Neural progenitor cell (in vitro differentiated cells): ENCODE results near the gene EHD4. TPM values are rescaled to one million over a fixed set of nuclear protein-coding genes. Genes with fewer than 3 reads are reported as not detected.

Source experiments
- DNase-seq: peaks from one replicate; pipeline ENCODE4 v3.0.0-alpha.2; 2016; ENCODE audit warnings: low spot score
- H2AFZ ChIP-seq: fragments of 200-600 bp; sonication (generic); replicated peaks from 2 replicates; pipeline ENCODE4 v1.6.1; 2016; ENCODE audit warnings: antibody characterized with exemption
- H3F3A ChIP-seq: fragments of 200-600 bp; sonication (generic); 2 replicates; pipeline ENCODE4 v1.6.1; 2016; ENCODE audit warnings: antibody characterized with exemption, low read depth
- H3K27ac ChIP-seq: fragments of 200-600 bp; sonication (generic); 2 replicates; pipeline ENCODE4 v1.5.1; 2016; ENCODE audit warnings: mild to moderate bottlenecking
- H3K27me3 ChIP-seq: fragments of 200-600 bp; sonication (generic); 2 replicates; pipeline ENCODE4 v1.6.1; 2016; ENCODE audit warnings: mild to moderate bottlenecking, moderate library complexity
- H3K36me3 ChIP-seq: fragments of 200-600 bp; sonication (generic); 2 replicates; pipeline ENCODE4 v1.5.1; 2016
- H3K4me1 ChIP-seq: fragments of 200-600 bp; sonication (generic); 2 replicates; pipeline ENCODE4 v1.6.1; 2016; ENCODE audit warnings: mixed run types
- H3K4me2 ChIP-seq: fragments of 200-600 bp; sonication (generic); 2 replicates; pipeline ENCODE4 v1.6.1; 2016
- H3K4me3 ChIP-seq: fragments of 200-600 bp; sonication (generic); 2 replicates; pipeline ENCODE4 v1.5.1; 2016
- H3K79me2 ChIP-seq: fragments of 200-600 bp; sonication (generic); 2 replicates; pipeline ENCODE4 v1.6.1; 2016; ENCODE audit warnings: low read depth
- H3K9ac ChIP-seq: fragments of 200-600 bp; sonication (generic); 2 replicates; pipeline ENCODE4 v1.6.1; 2016
- H3K9me3 ChIP-seq: fragments of 200-600 bp; sonication (generic); 2 replicates; pipeline ENCODE4 v1.5.1; 2016; ENCODE audit warnings: low read depth
- H4K20me1 ChIP-seq: fragments of 200-600 bp; sonication (generic); 2 replicates; pipeline ENCODE4 v1.6.1; 2016; ENCODE audit warnings: low read depth
- H3K27ac Mint-ChIP-seq: 3 replicates; pipeline ENCODE4 v1.8.0; 2021; ENCODE audit warnings: mixed read lengths
- H3K27me3 Mint-ChIP-seq: 2 replicates; pipeline ENCODE4 v1.8.0; 2022; ENCODE audit warnings: low read depth, mild to moderate bottlenecking, inconsistent platforms, moderate library complexity, mixed read lengths; ENCODE audit not compliant: insufficient read depth
- H3K36me3 Mint-ChIP-seq: 3 replicates; pipeline ENCODE4 v1.8.0; 2021; ENCODE audit warnings: mixed read lengths
- H3K4me1 Mint-ChIP-seq: 3 replicates; pipeline ENCODE4 v1.8.0; 2021; ENCODE audit warnings: mixed read lengths
- H3K4me3 Mint-ChIP-seq: 3 replicates; pipeline ENCODE4 v1.8.0; 2021; ENCODE audit warnings: mild to moderate bottlenecking, moderate library complexity, mixed read lengths
- H3K9me3 Mint-ChIP-seq: 3 replicates; pipeline ENCODE4 v1.8.0; 2020; ENCODE audit warnings: mixed read lengths
- EZH2 ChIP-seq: fragments of 200-600 bp; sonication (generic); IDR thresholded peaks from 2 replicates; pipeline ENCODE4 v1.6.1; 2017; ENCODE audit warnings: antibody characterized with exemption, mild to moderate bottlenecking, moderate library complexity
- EZH2phosphoT487 ChIP-seq: fragments of 200-600 bp; sonication (generic); IDR thresholded peaks from 2 replicates; pipeline ENCODE4 v1.6.1; 2017; ENCODE audit warnings: antibody characterized with exemption
- total RNA-seq: library from RNA; depleted of rRNA; stranded (reverse); fragments of >200 nt; gene quantifications from 2 replicates; pipeline ENCODE4 v1.2.3, GENCODE V29; 2015; ENCODE audit warnings: low replicate concordance
- TF ChIP-seq, protein P1 (sequence below): fragments of 200-600 bp; sonication (generic); IDR thresholded peaks from 2 replicates; pipeline ENCODE4 v1.5.1; 2017; ENCODE audit warnings: antibody characterized with exemption, mild to moderate bottlenecking

Gene EHD4
- total RNA-seq, 1 donor from 2014 or later: 6.9 TPM

DNA sequence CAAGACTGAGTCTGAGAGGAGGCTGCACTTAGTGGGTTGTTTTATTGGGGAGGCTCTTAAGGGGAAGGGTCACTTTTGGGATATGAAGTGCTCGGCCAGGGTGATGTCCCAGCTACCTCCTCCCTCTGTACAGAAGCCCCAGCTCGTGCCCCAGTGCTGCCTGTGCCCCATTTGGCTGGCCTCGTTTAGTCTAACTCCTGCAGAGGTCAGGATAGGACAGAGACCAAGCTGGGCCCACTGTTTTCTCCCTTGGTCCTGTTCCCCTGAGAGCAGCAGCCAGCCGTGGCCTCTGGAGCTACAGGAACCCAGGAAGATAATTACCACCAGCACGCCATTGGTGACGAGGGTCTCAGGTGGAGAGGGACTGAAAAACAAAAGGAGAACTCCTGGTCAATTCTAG, 30.0 kb upstream of the EHD4 start:
- Histone ChIP-seq H3K79me2 (no peaks in the 10 kb centered on the region), H3K27me3 (no peaks in the 10 kb centered on the region), H3K9ac (no peak overlapping the region), H2AFZ (no peak overlapping the region), H3K4me3 (no peak overlapping the region), H3F3A (no peaks in the 10 kb centered on the region), H3K36me3 (no peaks in the 10 kb centered on the region), H3K27ac (no peak overlapping the region), H4K20me1 (no peaks in the 10 kb centered on the region), H3K9me3 (no peaks in the 10 kb centered on the region), H3K4me2 (no peak overlapping the region), H3K4me1 (no peaks in the 10 kb centered on the region)
- Mint-ChIP-seq H3K4me3 (no peak overlapping the region), H3K27ac (no peak overlapping the region), H3K36me3 (no peaks in the 10 kb centered on the region), H3K4me1 (peaks cover 10% of the 10 kb centered on the region), H3K9me3 (no peaks in the 10 kb centered on the region), H3K27me3 (peaks cover 8% of the 10 kb centered on the region)
- no peak for DNase-seq
- TF ChIP-seq EZH2phosphoT487: no peak
- TF ChIP-seq, protein P1, sequence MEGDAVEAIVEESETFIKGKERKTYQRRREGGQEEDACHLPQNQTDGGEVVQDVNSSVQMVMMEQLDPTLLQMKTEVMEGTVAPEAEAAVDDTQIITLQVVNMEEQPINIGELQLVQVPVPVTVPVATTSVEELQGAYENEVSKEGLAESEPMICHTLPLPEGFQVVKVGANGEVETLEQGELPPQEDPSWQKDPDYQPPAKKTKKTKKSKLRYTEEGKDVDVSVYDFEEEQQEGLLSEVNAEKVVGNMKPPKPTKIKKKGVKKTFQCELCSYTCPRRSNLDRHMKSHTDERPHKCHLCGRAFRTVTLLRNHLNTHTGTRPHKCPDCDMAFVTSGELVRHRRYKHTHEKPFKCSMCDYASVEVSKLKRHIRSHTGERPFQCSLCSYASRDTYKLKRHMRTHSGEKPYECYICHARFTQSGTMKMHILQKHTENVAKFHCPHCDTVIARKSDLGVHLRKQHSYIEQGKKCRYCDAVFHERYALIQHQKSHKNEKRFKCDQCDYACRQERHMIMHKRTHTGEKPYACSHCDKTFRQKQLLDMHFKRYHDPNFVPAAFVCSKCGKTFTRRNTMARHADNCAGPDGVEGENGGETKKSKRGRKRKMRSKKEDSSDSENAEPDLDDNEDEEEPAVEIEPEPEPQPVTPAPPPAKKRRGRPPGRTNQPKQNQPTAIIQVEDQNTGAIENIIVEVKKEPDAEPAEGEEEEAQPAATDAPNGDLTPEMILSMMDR: no peak
- no peak for TF ChIP-seq EZH2

DNA sequence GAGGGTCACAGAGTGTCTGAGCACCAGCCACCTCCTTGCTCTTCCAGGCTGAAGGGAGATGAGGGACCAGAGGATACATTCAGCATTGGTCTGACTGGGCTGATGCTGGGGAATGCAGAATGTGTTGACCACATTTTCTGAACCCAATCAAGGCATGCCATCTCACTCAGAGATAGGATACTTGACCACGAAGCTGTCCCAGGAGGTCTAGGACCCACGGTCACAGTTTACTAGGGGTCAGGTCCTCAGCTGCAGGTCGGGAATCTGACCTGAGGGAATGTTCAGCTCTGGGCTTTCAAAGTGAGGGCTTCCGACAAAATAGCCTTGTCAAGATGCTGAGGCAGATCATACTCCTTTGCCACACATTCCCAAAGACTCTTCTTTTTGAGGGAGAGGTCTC, 28.9 kb upstream of the EHD4 start:
- H3K79me2 ChIP-seq: no peaks in the 10 kb centered on the region
- Mint-ChIP-seq H3K27ac (no peak overlapping the region), H3K4me1 (peaks cover 12% of the 10 kb centered on the region), H3K9me3 (no peaks in the 10 kb centered on the region), H3K36me3 (no peaks in the 10 kb centered on the region), H3K4me3 (no peak overlapping the region), H3K27me3 (peaks cover 10% of the 10 kb centered on the region)
- no peaks in the 10 kb centered on the region for H3F3A ChIP-seq
- H3K36me3 ChIP-seq: no peaks in the 10 kb centered on the region
- no peaks in the 10 kb centered on the region for H3K27me3 ChIP-seq
- H3K4me1 ChIP-seq: no peaks in the 10 kb centered on the region
- no peak for TF ChIP-seq EZH2phosphoT487
- TF ChIP-seq EZH2: no peak
- TF ChIP-seq, protein P1: no peak
- no peak overlapping the region for H3K9ac ChIP-seq
- no peak for DNase-seq
- no peak overlapping the region for H2AFZ ChIP-seq
- no peak overlapping the region for H3K4me2 ChIP-seq
- no peak overlapping the region for H3K4me3 ChIP-seq
- no peaks in the 10 kb centered on the region for H3K9me3 ChIP-seq
- no peak overlapping the region for H3K27ac ChIP-seq
- H4K20me1 ChIP-seq: no peaks in the 10 kb centered on the region

DNA sequence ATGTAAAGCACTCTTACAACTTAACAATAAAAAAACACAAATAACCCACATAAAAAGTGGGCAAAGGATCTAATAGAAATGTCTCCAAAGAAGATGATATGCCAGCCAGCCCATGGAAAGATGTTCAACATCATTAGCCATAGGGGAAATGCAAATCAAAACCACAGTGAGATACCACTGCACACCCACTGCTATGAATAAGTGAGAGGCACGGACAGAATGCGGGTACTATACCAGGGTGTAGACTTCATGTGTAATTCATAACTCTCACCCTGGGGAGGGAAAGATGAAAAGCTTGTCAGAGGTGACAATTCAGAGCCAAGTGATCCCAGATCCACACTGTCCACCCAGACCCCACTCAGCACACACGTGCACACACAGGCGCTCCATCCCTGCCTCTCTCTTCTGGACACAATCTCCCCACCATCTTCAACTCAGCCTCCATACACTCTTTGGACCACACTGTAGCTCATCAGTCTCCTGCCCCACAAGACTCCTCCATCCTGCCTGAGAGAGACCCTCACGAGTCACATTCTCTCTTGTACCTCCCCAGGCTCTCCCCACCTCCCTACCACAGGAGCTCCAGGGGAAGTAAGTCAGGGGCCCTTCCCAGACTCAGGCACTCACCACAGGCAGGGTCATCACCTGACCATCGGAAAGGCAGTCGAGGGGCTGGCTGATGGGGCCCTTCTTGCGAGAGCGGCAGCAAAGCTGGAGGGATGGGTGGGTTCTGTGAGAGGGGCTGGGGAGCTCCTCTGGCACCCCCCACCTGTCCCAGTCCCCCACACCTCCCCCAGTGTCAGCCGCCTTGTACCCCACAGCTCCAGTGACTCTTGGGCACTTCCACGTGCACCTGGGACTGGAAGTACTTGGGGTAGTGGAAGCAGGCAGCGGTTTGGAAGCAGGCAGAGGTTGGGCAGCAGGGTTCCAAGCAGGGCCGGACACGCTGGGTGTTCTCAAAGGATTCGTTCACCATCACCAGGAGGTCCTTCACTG, 27.2 kb upstream of the EHD4 start:
- H3K36me3 ChIP-seq: no peaks in the 10 kb centered on the region
- no peak overlapping the region for H3K27ac ChIP-seq
- Mint-ChIP-seq H3K4me3 (no peak overlapping the region), H3K27ac (no peak overlapping the region), H3K9me3 (no peaks in the 10 kb centered on the region), H3K27me3 (peaks cover 10% of the 10 kb centered on the region), H3K4me1 (peaks cover 3% of the 10 kb centered on the region), H3K36me3 (no peaks in the 10 kb centered on the region)
- H3K4me2 ChIP-seq: no peak overlapping the region
- no peaks in the 10 kb centered on the region for H3K9me3 ChIP-seq
- no peak overlapping the region for H3K9ac ChIP-seq
- no peak overlapping the region for H2AFZ ChIP-seq
- no peak overlapping the region for H3K4me3 ChIP-seq
- no peak for DNase-seq
- no peaks in the 10 kb centered on the region for H3K27me3 ChIP-seq
- TF ChIP-seq, protein P1: no peak
- TF ChIP-seq EZH2 (no peak), EZH2phosphoT487 (no peak)
- H4K20me1 ChIP-seq: no peaks in the 10 kb centered on the region
- H3K4me1 ChIP-seq: no peaks in the 10 kb centered on the region
- no peaks in the 10 kb centered on the region for H3F3A ChIP-seq
- no peaks in the 10 kb centered on the region for H3K79me2 ChIP-seq
